HepG2 (cell line): ENCODE measurements around the gene UBQLN1. TPM values are rescaled to one million over a fixed set of nuclear protein-coding genes. Genes with fewer than 3 reads are reported as not detected.

Source experiments
- polyA plus RNA-seq, 8 experiments: library from polyadenylated mRNA; depleted of rRNA in 3 of 8; stranded (reverse) in 7 of 8; unstranded in 1 of 8; fragments of >200 nt; fragmentation: Illumina TruSeq in 4 of 8; extraction: Trizol in 4 of 8; gene quantifications; 2 replicates each; pipeline versions ENCODE4 v1.2.1 to v1.2.3, GENCODE V29; 2011 to 2016; ENCODE audit warnings: low read depth in 4 of 8, missing spikeins in 1 of 8, mixed read lengths in 1 of 8; ENCODE audit not compliant: insufficient read depth in 1 of 8
- total RNA-seq, 5 experiments: library from RNA; depleted of rRNA; stranded (reverse); fragments of >200 nt; fragmentation: Illumina TruSeq; extraction: Trizol; gene quantifications; 2 replicates each; pipeline ENCODE4 v1.2.3, GENCODE V29; 2016; ENCODE audit warnings: low read depth in 1 of 5

UBQLN1 gene
- total and polyA plus RNA-seq, 2 of the 13 experiments (the other 11 are each of a cell fraction or from before 2014, with no cell fraction given) = 78.1 to 83.8 TPM

Other genes starting within 250 kb of the UBQLN1 start
- gene FRMD3, start 169.6 kb downstream of the UBQLN1 start, total RNA-seq (2016; rRNA removed; fragmentation: Illumina TruSeq; extraction: Trizol) = 7.7 and 9.6 TPM in 2 replicates
- gene FRMD3, start 169.6 kb downstream of the UBQLN1 start, polyA plus RNA-seq (2011; rRNA removed) = 1.9 and 3.2 TPM in 2 replicates
- gene IDNK, start 84.8 kb downstream of the UBQLN1 start, total RNA-seq (2016; rRNA removed; fragmentation: Illumina TruSeq; extraction: Trizol) = 4.8 and 6.3 TPM in 2 replicates
- gene IDNK, start 84.8 kb downstream of the UBQLN1 start, polyA plus RNA-seq (2011; rRNA removed) = 2.7 and 3.1 TPM in 2 replicates
- 5.8 and 6.1 TPM in 2 replicates for gene GKAP1, start 109.8 kb upstream of the UBQLN1 start, total RNA-seq (2016; rRNA removed; fragmentation: Illumina TruSeq; extraction: Trizol)
- gene GKAP1, start 109.8 kb upstream of the UBQLN1 start, polyA plus RNA-seq (2011; rRNA removed) = 3.8 and 5.6 TPM in 2 replicates
- 4.1 and 4.4 TPM in 2 replicates for gene KIF27, start 213.5 kb upstream of the UBQLN1 start, total RNA-seq (2016; rRNA removed; fragmentation: Illumina TruSeq; extraction: Trizol)
- gene KIF27, start 213.5 kb upstream of the UBQLN1 start, polyA plus RNA-seq (2011; rRNA removed) = 0.82 and 0.95 TPM in 2 replicates